Neural progenitor cell (in vitro differentiated cells): ENCODE measurements around the gene PRDM1. TPM values are rescaled to one million over a fixed set of nuclear protein-coding genes. Genes with fewer than 3 reads are reported as not detected.

Experiments
- DNase-seq: peaks from one replicate; pipeline ENCODE4 v3.0.0-alpha.2; 2016; ENCODE audit warnings: low spot score
- H2AFZ ChIP-seq: fragments of 200-600 bp; sonication (generic); replicated peaks from 2 replicates; pipeline ENCODE4 v1.6.1; 2016; ENCODE audit warnings: antibody characterized with exemption
- H3F3A ChIP-seq: fragments of 200-600 bp; sonication (generic); 2 replicates; pipeline ENCODE4 v1.6.1; 2016; ENCODE audit warnings: antibody characterized with exemption, low read depth
- H3K27ac ChIP-seq: fragments of 200-600 bp; sonication (generic); 2 replicates; pipeline ENCODE4 v1.5.1; 2016; ENCODE audit warnings: mild to moderate bottlenecking
- H3K27me3 ChIP-seq: fragments of 200-600 bp; sonication (generic); 2 replicates; pipeline ENCODE4 v1.6.1; 2016; ENCODE audit warnings: mild to moderate bottlenecking, moderate library complexity
- H3K36me3 ChIP-seq: fragments of 200-600 bp; sonication (generic); 2 replicates; pipeline ENCODE4 v1.5.1; 2016
- H3K4me1 ChIP-seq: fragments of 200-600 bp; sonication (generic); 2 replicates; pipeline ENCODE4 v1.6.1; 2016; ENCODE audit warnings: mixed run types
- H3K4me2 ChIP-seq: fragments of 200-600 bp; sonication (generic); 2 replicates; pipeline ENCODE4 v1.6.1; 2016
- H3K4me3 ChIP-seq: fragments of 200-600 bp; sonication (generic); 2 replicates; pipeline ENCODE4 v1.5.1; 2016
- H3K79me2 ChIP-seq: fragments of 200-600 bp; sonication (generic); 2 replicates; pipeline ENCODE4 v1.6.1; 2016; ENCODE audit warnings: low read depth
- H3K9ac ChIP-seq: fragments of 200-600 bp; sonication (generic); 2 replicates; pipeline ENCODE4 v1.6.1; 2016
- H3K9me3 ChIP-seq: fragments of 200-600 bp; sonication (generic); 2 replicates; pipeline ENCODE4 v1.5.1; 2016; ENCODE audit warnings: low read depth
- H4K20me1 ChIP-seq: fragments of 200-600 bp; sonication (generic); 2 replicates; pipeline ENCODE4 v1.6.1; 2016; ENCODE audit warnings: low read depth
- H3K27ac Mint-ChIP-seq: 3 replicates; pipeline ENCODE4 v1.8.0; 2021; ENCODE audit warnings: mixed read lengths
- H3K27me3 Mint-ChIP-seq: 2 replicates; pipeline ENCODE4 v1.8.0; 2022; ENCODE audit warnings: low read depth, mild to moderate bottlenecking, inconsistent platforms, moderate library complexity, mixed read lengths; ENCODE audit not compliant: insufficient read depth
- H3K36me3 Mint-ChIP-seq: 3 replicates; pipeline ENCODE4 v1.8.0; 2021; ENCODE audit warnings: mixed read lengths
- H3K4me1 Mint-ChIP-seq: 3 replicates; pipeline ENCODE4 v1.8.0; 2021; ENCODE audit warnings: mixed read lengths
- H3K4me3 Mint-ChIP-seq: 3 replicates; pipeline ENCODE4 v1.8.0; 2021; ENCODE audit warnings: mild to moderate bottlenecking, moderate library complexity, mixed read lengths
- H3K9me3 Mint-ChIP-seq: 3 replicates; pipeline ENCODE4 v1.8.0; 2020; ENCODE audit warnings: mixed read lengths
- CTCF ChIP-seq: fragments of 200-600 bp; sonication (generic); IDR thresholded peaks from 2 replicates; pipeline ENCODE4 v1.5.1; 2017; ENCODE audit warnings: antibody characterized with exemption, mild to moderate bottlenecking
- EZH2 ChIP-seq: fragments of 200-600 bp; sonication (generic); IDR thresholded peaks from 2 replicates; pipeline ENCODE4 v1.6.1; 2017; ENCODE audit warnings: antibody characterized with exemption, mild to moderate bottlenecking, moderate library complexity
- EZH2phosphoT487 ChIP-seq: fragments of 200-600 bp; sonication (generic); IDR thresholded peaks from 2 replicates; pipeline ENCODE4 v1.6.1; 2017; ENCODE audit warnings: antibody characterized with exemption
- total RNA-seq: library from RNA; depleted of rRNA; stranded (reverse); fragments of >200 nt; gene quantifications from 2 replicates; pipeline ENCODE4 v1.2.3, GENCODE V29; 2015; ENCODE audit warnings: low replicate concordance

Gene PRDM1
- total RNA-seq, 1 donor from 2014 or later: 0.37 TPM

DNA sequence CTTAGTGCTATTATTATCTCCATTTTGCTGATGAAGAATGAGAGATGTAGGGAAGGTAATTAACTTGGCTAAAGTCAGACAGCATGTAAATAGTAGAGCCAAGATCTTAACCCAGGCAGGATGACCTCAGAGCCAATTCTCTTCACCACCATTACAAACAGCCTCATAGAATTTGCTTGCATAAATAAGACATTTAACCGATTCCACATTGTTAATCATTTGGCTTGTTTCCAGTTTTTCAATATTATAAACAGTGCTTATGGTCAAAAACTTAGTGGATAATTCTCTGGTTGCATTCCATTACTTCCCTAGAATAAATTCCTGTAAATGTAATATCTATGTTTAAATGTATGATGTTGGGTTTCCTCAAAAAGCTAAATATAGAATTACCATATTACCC lies 19.1 kb upstream of the PRDM1 start:
- Mint-ChIP-seq H3K4me1 (peaks cover 13% of the 10 kb centered on the region), H3K27me3 (peaks cover 4% of the 10 kb centered on the region), H3K9me3 (no peaks in the 10 kb centered on the region), H3K36me3 (no peaks in the 10 kb centered on the region), H3K27ac (no peak overlapping the region), H3K4me3 (no peak overlapping the region)
- H3K27me3 ChIP-seq: no peaks in the 10 kb centered on the region
- TF ChIP-seq CTCF: no peak
- no peak for TF ChIP-seq EZH2phosphoT487
- H3K4me3 ChIP-seq: no peak overlapping the region
- H3K4me2 ChIP-seq: no peak overlapping the region
- no peak overlapping the region for H3K27ac ChIP-seq
- H3K9ac ChIP-seq: no peak overlapping the region
- no peaks in the 10 kb centered on the region for H3K36me3 ChIP-seq
- no peak overlapping the region for H2AFZ ChIP-seq
- no peaks in the 10 kb centered on the region for H3K9me3 ChIP-seq
- no peaks in the 10 kb centered on the region for H3K79me2 ChIP-seq
- no peaks in the 10 kb centered on the region for H4K20me1 ChIP-seq
- no peaks in the 10 kb centered on the region for H3F3A ChIP-seq
- no peak for DNase-seq
- peaks cover 31% of the 10 kb centered on the region for H3K4me1 ChIP-seq

DNA sequence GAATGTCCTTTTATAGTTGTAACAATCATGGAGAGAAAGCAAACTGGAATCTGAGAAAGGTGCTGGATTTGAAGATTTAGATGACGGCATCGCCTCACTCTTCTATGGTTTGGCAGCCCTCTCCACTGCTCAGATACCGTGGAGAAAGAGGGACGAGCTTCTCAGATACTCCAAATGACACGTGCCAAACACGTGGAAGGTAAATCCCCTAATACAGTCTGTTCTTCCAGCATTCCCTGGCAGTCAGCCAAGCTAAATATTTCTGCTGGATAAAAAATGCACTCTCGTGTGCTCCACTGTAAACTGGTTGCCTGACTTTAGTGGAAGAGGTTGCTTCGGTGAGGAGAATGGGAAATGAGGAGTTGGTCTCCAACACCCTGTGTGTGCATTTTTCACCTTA lies 16.7 kb upstream of the PRDM1 start:
- Histone ChIP-seq H4K20me1 (no peaks in the 10 kb centered on the region), H3K27me3 (no peaks in the 10 kb centered on the region), H3F3A (no peaks in the 10 kb centered on the region), H3K36me3 (no peaks in the 10 kb centered on the region), H3K4me1 (peaks cover 10% of the 10 kb centered on the region), H2AFZ (no peak overlapping the region), H3K27ac (no peak overlapping the region), H3K4me3 (no peak overlapping the region), H3K79me2 (no peaks in the 10 kb centered on the region), H3K9ac (no peak overlapping the region), H3K4me2 (no peak overlapping the region), H3K9me3 (no peaks in the 10 kb centered on the region)
- H3K27ac Mint-ChIP-seq: no peak overlapping the region
- peaks cover 3% of the 10 kb centered on the region for H3K27me3 Mint-ChIP-seq
- no peak for TF ChIP-seq CTCF
- no peak for TF ChIP-seq EZH2
- no peak for TF ChIP-seq EZH2phosphoT487
- no peaks in the 10 kb centered on the region for H3K36me3 Mint-ChIP-seq
- H3K4me1 Mint-ChIP-seq: peaks cover 3% of the 10 kb centered on the region
- no peaks in the 10 kb centered on the region for H3K9me3 Mint-ChIP-seq
- no peak for DNase-seq
- H3K4me3 Mint-ChIP-seq: no peak overlapping the region

GRCh38 chr6:106070636-106071035 lies 15.5 kb upstream of the PRDM1 start:
- Mint-ChIP-seq H3K27me3 (no peaks in the 10 kb centered on the region), H3K4me1 (no peaks in the 10 kb centered on the region), H3K27ac (no peak overlapping the region), H3K9me3 (no peaks in the 10 kb centered on the region), H3K4me3 (no peak overlapping the region), H3K36me3 (no peaks in the 10 kb centered on the region)
- H4K20me1 ChIP-seq: no peaks in the 10 kb centered on the region
- H2AFZ ChIP-seq: no peak overlapping the region
- H3K4me3 ChIP-seq: no peak overlapping the region
- no peak overlapping the region for H3K27ac ChIP-seq
- H3K36me3 ChIP-seq: no peaks in the 10 kb centered on the region
- no peak for DNase-seq
- H3K79me2 ChIP-seq: no peaks in the 10 kb centered on the region
- H3K27me3 ChIP-seq: no peaks in the 10 kb centered on the region
- H3K4me1 ChIP-seq: peaks cover 7% of the 10 kb centered on the region
- no peaks in the 10 kb centered on the region for H3K9me3 ChIP-seq
- H3K9ac ChIP-seq: no peak overlapping the region
- H3K4me2 ChIP-seq: no peak overlapping the region
- H3F3A ChIP-seq: no peaks in the 10 kb centered on the region
- TF ChIP-seq EZH2phosphoT487 (no peak), EZH2 (no peak), CTCF (no peak)
